Hair follicular keratinocyte (primary cell): Measurements from ENCODE around the gene FKBP1C. TPM values are rescaled to one million over a fixed set of nuclear protein-coding genes. Genes with fewer than 3 reads are reported as not detected.

ENCODE experiments used
- total RNA-seq: library from RNA; depleted of rRNA; stranded (reverse); fragments of >200 nt; gene quantifications from 2 replicates; pipeline ENCODE4 v1.2.3, GENCODE V29; 2015

Gene FKBP1C
- total RNA-seq, result 0.08 and 0.39 TPM in 2 replicates

DNA sequence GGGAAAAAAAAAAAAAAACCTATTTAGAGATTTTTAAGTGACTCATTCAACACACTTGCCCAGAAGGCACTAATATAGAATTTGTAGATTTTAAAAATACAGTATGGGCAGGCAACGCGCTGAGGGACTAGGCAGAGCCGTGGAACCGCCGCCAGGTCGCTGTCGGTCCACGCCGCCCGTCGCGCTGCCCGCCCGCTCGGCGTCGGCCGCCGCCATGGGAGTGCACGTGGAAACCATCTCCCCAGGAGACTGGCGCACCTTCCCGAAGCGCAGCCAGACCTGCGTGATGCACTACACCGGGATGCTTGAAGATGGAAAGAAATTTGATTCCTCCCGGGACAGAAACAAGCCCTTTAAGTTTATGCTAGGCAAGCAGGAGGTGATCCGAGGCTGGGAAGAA is at the start of gene FKBP1C:
Gene FKBP1C, plus strand, starts transcription at position 127 of the 400 bp plus-strand sequence.

Other genes with a start within 250 kb of the FKBP1C start
- not detected in 2 replicates for gene LGSN, start 108.5 kb downstream of the FKBP1C start, total RNA-seq